GM13976 (cell line): ENCODE results near the gene SPATS2L.

Source experiments
- DNase-seq: peaks from one replicate; pipeline ENCODE4 v3.0.0; 2012; ENCODE audit warnings: low spot score
- CTCF ChIP-seq: IDR thresholded peaks from 2 replicates; pipeline ENCODE4 v1.5.1; 2012; ENCODE audit warnings: borderline replicate concordance, mild to moderate bottlenecking; ENCODE audit not compliant: insufficient read depth; ENCODE audit errors: extremely low read depth, missing control alignments, control extremely low read depth
- in situ Hi-C: fragments of 300-500 bp; cut with MboI; formaldehyde crosslinking; loops from one replicate; pipeline ENCODE4 v1.12.0; 2022; ENCODE audit warnings: low sequenced_read_pairs, mixed read lengths, inconsistent platforms; ENCODE audit not compliant: unreplicated experiment

SPATS2L gene

GRCh38 chr2:200336980-200337615 lies 30.6 kb downstream of the SPATS2L start:
- TF ChIP-seq CTCF: no peak
- in situ Hi-C loops: no loop called here
- DNase-seq: no peak

GRCh38 chr2:200337621-200338020 lies 31.1 kb downstream of the SPATS2L start:
- in situ Hi-C loops: no loop called here
- no peak for DNase-seq
- no peak for TF ChIP-seq CTCF

GRCh38 chr2:200338692-200339091 lies 32.2 kb downstream of the SPATS2L start:
- no peak for TF ChIP-seq CTCF
- DNase-seq: no peak
- in situ Hi-C loops: no loop called here

- in situ Hi-C loops: no loop called here
- no peak for DNase-seq
- no peak for TF ChIP-seq CTCF
These were observed 34.2 kb downstream of the SPATS2L start for GRCh38 chr2:200340508-200341224.

- no peak for DNase-seq
- no peak for TF ChIP-seq CTCF
- in situ Hi-C loops: no loop called here
These were observed 34.9 kb downstream of the SPATS2L start for GRCh38 chr2:200341376-200341775.

- in situ Hi-C loops: no loop called here
- no peak for TF ChIP-seq CTCF
These were observed 35.7 kb downstream of the SPATS2L start for GRCh38 chr2:200342235-200342634.

More at GRCh38 chr2:200342235-200342634, 35.7 kb downstream of the SPATS2L start:
- DNase-seq: no peak
